NOMO-1 (cell line): Measurements from ENCODE around the gene KLHL40.

Experiments
- DNase-seq, 2 experiments: peaks; one replicate each; lab custom pipeline; 2025; ENCODE audit not compliant: unreplicated experiment in 2 of 2; lab: John Stamatoyannopoulos, UW

Gene KLHL40

GRCh38 chr3:42656680-42657610, 28.4 kb upstream of the KLHL40 start:
- DNase-seq: no peak

GRCh38 chr3:42657675-42658074, 27.7 kb upstream of the KLHL40 start:
- no peak for DNase-seq

- DNase-seq: no peak
Observed at GRCh38 chr3:42658091-42658770, 27.1 kb upstream of the KLHL40 start.

GRCh38 chr3:42658771-42659390, 26.5 kb upstream of the KLHL40 start:
- DNase-seq: no peak

- DNase-seq: no peak
Observed at GRCh38 chr3:42659451-42660130, 25.7 kb upstream of the KLHL40 start.

- DNase-seq: no peak
Observed at GRCh38 chr3:42660131-42660715, 25.1 kb upstream of the KLHL40 start.

- no peak for DNase-seq
Observed at GRCh38 chr3:42660898-42661297, 24.4 kb upstream of the KLHL40 start.

GRCh38 chr3:42661593-42662022, 23.7 kb upstream of the KLHL40 start:
- no peak for DNase-seq

- DNase-seq: no peak
Observed at GRCh38 chr3:42662037-42662812, 23.1 kb upstream of the KLHL40 start.

- DNase-seq: no peak
Observed at GRCh38 chr3:42662813-42663535, 22.4 kb upstream of the KLHL40 start.

GRCh38 chr3:42663581-42664437, 21.5 kb upstream of the KLHL40 start:
- no peak for DNase-seq

- no peak for DNase-seq
Observed at GRCh38 chr3:42664438-42664803, 20.9 kb upstream of the KLHL40 start.

GRCh38 chr3:42665050-42665878, 20.1 kb upstream of the KLHL40 start:
- no peak for DNase-seq

- DNase-seq: no peak
Observed at GRCh38 chr3:42666022-42666421, 19.3 kb upstream of the KLHL40 start.

GRCh38 chr3:42666577-42666998, 18.7 kb upstream of the KLHL40 start:
- DNase-seq: no peak

- no peak for DNase-seq
Observed at GRCh38 chr3:42667096-42667522, 18.2 kb upstream of the KLHL40 start.
